Omental fat pad (tissue), 4 donors: ENCODE measurements around the gene FBXO47. TPM values are rescaled to one million over a fixed set of nuclear protein-coding genes. Genes with fewer than 3 reads are reported as not detected.

Experiments
- ATAC-seq: fragments of 150-250 bp; one replicate; pipeline ENCODE4 v1.9.1; 2016; ENCODE audit warnings: mild to moderate bottlenecking, moderate library complexity; ENCODE audit not compliant: low FRiP score
- DNase-seq: peaks from one replicate; pipeline ENCODE4 v3.0.0-alpha.2; 2019; ENCODE audit warnings: low spot score
- CTCF ChIP-seq, 3 donors: fragments of 450-650 bp; IDR thresholded peaks; one replicate each; pipeline ENCODE4 v1.5.1; 2016 to 2017; ENCODE audit warnings: antibody characterized with exemption in 3 of 3, mild to moderate bottlenecking in 3 of 3, moderate library complexity in 2 of 3
- total RNA-seq, 4 donors: library from RNA; depleted of rRNA; stranded (reverse); fragments of >200 nt; gene quantifications; one replicate each; pipeline ENCODE4 v1.1.0, GENCODE V29; 2016

The FBXO47 gene
- total RNA-seq, 4 donors from 2014 or later, result not detected

- ATAC-seq, result no peak
- DNase-seq, result no peak
- no peak for TF ChIP-seq CTCF (IDR thresholded peaks at IDR 0.05)
These were observed 59.1 kb downstream of the FBXO47 start for GRCh38 chr17:38907930-38908675.

- no peak for ATAC-seq
- DNase-seq, result no peak
- TF ChIP-seq CTCF (IDR thresholded peaks at IDR 0.05), result no peak
These were observed 60.6 kb downstream of the FBXO47 start for GRCh38 chr17:38906460-38907228.

- no peak for DNase-seq
- no peak for TF ChIP-seq CTCF (IDR thresholded peaks at IDR 0.05)
- ATAC-seq, result no peak
These were observed 61.8 kb downstream of the FBXO47 start for GRCh38 chr17:38905375-38905774.

GRCh38 chr17:38904892-38905291 lies 62.3 kb downstream of the FBXO47 start:
- DNase-seq (no peak), ATAC-seq (no peak)
- no peak for TF ChIP-seq CTCF (IDR thresholded peaks at IDR 0.05)

- no peak for TF ChIP-seq CTCF (IDR thresholded peaks at IDR 0.05)
- no peak for DNase-seq
- no peak for ATAC-seq
These were observed 63.8 kb downstream of the FBXO47 start for GRCh38 chr17:38903404-38903803.

- ATAC-seq, result peak; percentile 70
- DNase-seq, result no peak
- no peak for TF ChIP-seq CTCF (IDR thresholded peaks at IDR 0.05)
These were observed 66.1 kb downstream of the FBXO47 start for GRCh38 chr17:38900978-38901656.
